LHCN-M2 (cell line): ENCODE data around the gene TBCD. TPM values are rescaled to one million over a fixed set of nuclear protein-coding genes. Genes with fewer than 3 reads are reported as not detected.

Source experiments
- DNase-seq: peaks from one replicate; pipeline ENCODE4 v3.0.0-alpha.2; 2012; ENCODE audit warnings: low read depth
- total RNA-seq: library from RNA; depleted of rRNA; stranded (reverse); fragments of >200 nt; gene quantifications from 2 replicates; pipeline ENCODE4 v1.2.3, GENCODE V29; 2014

The TBCD gene
- total RNA-seq, 1 experiment from 2014 or later: 46.2 TPM

GRCh38 chr17:82901856-82902255, 150.0 kb downstream of the TBCD start:
- no peak for DNase-seq

DNA sequence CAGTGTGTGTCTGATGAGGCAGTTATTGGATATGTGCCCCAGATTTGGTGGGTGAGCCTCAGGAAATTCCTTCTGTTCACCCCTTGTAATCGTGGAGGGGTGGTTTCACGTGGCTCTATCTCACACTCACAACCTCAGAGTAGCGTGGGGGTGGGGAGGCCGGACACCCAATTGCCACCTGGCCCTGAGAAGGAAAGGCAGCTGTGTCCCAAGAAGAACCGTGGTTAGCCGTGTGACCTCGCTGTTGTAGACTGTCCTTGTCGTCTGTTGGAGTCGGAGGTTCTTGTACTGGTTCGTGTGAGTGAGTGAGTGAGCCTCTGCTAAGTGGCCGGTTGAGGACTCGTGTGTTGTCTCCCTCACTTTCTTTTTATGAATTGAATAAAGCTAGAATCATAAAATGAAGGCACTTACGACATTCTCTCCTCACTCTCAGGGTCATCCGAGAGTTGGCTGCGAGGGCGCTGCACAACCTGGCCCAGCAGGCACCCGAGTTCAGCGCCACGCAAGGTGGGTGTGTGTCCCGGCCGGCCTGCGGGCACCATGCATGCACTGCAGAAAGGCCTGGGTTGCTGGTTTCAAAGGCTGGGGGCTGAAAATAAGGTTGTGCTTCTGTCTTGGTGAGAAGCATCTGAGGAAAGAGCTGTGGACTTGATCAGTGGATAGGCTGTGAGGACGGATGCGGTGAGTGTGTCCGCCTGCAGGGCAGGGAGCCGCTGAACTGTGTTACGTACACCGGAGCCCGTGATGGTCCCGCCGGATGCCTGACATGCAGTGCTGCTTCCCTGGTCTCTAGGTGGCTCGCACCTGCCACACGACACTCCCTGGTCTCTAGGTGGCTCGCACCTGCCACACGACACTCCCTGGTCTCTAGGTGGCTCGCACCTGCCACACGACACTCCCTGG, 151.4 kb downstream of the TBCD start:
- no peak for DNase-seq

DNA sequence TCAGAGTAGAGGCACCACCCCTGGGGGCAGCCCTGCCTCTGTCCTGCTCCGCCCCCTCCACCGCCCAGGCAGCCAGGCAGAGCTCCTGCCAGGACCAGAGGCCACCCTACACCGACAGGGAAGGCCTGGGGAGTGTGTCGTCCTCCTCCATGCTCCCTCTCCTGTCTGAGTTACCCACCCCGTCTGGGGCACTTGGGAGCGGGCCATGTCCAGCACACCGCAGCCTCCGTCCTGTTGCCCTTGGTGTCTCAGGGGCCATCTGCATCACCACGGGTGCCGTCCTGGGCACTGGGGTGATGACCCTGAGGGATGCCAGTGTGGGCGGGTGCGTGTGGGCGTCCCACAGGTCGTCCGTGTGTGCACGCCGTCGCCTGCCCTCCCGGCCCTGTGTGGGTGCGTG, 153.3 kb downstream of the TBCD start:
- DNase-seq: no peak

GRCh38 chr17:82907797-82908542, 156.1 kb downstream of the TBCD start:
- no peak for DNase-seq

- DNase-seq: no peak
These were observed 156.8 kb downstream of the TBCD start for GRCh38 chr17:82908543-82909160.

GRCh38 chr17:82909322-82909904, 157.5 kb downstream of the TBCD start:
- DNase-seq: no peak

DNA sequence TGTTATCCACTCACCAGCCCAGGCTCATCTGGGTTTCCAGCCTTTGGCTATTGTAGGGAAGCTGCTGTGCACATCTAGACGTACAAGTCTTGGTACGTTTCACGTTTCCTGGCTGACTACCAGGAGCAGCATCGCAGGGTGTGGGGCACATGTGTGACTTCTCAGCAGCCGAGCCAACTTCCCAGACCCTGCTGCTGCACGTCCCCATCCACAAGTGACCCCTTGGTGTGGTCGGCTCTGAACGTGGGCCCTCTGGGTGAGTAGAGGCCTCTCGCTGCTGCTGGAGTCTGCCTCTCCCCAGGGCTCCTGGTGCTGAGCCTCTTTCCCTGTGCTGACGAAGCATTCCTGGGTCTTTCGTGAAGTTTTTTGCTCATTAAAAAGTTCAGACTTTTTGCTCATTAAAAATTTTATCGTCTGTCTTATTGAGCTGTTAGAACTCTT, 158.2 kb downstream of the TBCD start:
- no peak for DNase-seq

DNA sequence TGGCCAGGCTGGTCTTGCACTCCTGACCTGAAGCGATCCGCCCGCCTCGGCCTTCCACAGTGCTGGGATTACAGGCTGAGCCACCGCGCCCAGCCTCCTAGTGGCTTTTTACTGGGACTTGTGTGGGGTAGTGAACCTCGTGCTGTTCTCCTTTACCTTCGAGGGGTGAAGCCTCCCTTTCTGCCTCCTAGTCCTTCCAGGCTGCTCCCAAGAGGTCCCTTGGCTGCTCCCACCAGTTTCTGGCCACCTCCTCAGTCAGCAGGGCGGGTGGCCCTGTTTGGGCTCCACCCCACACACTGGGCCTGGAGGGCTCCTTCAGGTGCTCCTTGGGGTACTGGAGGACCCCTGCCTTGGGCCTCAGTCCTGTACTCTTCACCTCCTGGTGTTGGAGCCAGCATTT, 158.9 kb downstream of the TBCD start:
- no peak for DNase-seq

DNA sequence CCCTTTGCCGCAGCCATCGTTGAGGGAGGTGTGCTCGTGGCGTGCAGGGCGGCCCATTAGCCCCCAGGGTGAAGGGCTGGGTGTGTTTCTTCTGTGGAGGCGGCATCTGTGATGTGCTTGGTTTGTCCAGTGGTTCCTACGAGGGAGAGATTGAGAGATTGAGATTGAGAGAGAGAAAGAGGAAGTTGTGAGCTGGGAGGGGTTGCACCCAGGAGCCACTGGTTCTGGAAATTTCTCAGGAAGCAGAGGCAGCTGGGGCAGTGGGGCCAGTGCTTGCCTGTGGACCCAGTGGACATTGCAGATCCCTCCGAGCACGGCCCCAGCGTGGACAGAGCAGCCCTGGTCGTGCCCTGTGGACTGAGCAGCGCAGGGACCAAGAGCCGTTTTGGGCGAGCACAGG, 160.0 kb downstream of the TBCD start:
- DNase-seq: no peak

DNA sequence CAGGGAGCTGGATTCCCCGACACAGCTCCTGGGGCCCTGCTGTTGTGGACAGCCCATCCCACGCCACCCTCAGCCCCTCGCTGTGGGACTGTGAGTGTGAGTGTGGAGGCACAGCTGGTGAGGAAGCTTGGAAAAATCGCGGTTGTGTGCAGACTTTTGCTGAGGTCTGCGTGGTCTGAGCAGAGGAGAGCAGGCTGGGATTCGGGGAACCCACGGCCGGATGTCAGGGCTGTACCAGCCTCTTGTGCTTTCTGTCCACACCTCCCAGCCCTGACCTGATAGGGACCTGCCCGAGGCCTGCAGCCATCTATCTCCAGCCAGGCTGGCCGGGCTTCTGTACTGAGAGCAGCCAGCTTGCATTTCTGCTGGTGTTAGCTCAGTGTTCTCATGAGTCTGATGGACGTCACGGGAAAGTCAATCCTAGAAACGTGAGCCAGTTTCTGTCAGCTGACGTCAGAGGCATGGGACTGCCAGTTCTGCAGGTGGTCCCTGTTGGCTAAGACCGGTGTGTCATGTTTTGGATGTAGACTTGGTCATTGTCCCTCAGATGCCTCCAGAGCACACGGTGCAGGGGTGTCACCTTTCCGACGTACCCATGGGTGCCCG, 160.7 kb downstream of the TBCD start:
- DNase-seq: no peak

DNA sequence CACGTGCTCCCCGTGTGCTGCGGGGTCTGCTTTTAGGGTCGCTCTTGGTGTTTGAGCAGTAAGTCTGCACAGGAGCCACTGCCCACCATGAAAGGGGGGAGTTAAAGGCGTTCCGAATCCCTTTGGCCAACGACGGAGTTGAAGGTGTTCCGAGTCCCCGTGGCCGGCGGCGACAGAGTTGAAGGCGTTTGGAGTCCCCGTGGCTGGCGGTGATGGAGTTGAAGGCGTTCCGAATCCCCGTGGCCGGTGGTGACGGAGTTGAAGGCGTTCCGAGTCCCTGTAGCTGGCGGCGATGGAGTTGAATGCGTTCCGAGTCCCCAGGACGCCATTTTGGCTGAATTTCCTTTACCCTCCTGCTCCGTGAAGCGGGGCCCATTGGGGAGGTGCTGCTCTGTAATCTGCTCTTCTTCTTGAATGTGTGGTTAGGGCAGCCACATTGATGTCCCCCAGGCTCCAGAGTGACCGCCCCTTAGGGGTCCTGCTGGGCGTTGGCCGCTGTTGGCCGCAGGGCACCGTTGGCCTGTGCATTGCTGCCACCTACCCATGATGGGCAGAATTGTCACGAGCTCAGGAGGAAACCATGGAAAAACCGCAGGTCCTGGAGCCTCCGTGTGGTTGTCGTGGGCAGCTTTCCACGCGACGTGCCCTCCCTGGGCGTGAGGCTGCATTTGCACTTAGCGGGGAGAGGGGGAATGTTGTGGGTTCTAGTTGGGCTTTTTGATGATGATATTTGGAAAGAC, 161.6 kb downstream of the TBCD start:
- DNase-seq: peak; percentile 15

DNA sequence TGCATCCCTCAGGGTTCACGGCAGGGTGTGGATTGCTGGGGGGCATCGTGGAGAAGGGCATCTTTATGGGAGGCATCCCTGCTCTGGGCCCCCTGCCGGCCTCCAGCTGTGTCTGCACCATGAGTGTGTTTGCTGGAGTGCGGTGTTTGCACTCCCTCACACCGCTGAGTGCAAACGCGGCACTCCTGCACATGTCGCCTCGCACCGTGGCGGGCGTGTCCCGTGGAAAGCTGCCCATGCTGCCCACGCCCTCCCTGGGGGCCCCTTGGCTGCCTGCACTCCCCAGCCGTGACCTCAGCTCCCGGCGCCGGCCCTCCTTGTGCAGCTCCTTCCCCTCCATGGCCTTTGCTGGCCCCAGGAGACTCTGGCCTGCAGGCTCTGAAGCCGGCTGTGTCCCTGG, 162.5 kb downstream of the TBCD start:
- DNase-seq: no peak

- no peak for DNase-seq
These were observed 163.3 kb downstream of the TBCD start for GRCh38 chr17:82915010-82915756.

DNA sequence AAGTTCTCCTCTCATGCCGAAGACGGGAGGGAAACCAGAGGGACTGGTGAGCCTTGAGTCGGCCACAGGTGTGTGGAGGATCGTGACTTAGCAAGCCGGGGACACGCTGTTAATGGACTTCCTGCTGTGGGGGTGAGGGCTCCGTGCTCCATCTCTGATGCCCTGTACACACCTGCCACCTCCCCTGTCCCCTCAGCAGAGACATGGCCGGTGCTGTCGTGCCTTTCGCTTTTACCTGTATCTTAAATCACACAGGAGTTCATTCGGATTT, 163.8 kb downstream of the TBCD start:
- DNase-seq: no peak

DNA sequence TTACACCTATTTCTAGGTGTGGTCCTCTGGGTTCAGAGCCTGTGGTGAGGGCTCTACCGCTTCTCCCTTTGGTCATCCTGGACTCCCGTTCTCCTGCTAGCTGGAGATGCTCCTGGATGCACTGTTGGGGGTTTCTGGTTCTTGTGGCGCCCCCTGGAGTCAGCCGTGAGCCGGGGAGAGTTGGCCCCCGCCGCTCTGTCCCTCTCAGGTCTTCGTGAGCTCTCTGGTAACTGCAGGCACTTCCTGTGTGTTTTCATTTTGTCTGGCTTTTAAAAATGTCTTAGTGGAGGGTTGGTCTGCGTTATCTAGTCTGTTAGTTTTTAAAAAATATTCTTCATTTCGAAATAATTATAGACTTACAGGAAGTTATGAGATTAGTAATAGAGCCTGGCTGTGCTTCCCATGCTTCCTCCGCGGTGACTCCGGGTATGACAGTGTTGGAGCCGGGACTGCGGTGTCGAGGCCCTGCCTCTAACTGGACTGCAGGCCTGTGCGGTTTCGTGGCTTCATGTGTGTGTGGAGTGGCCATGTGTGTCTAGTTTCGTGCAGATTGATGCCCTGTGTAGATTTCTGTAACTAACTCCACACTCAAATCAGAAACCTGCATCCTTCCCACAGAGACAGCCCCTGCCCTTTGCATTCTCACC, 166.0 kb downstream of the TBCD start:
- no peak for DNase-seq

DNA sequence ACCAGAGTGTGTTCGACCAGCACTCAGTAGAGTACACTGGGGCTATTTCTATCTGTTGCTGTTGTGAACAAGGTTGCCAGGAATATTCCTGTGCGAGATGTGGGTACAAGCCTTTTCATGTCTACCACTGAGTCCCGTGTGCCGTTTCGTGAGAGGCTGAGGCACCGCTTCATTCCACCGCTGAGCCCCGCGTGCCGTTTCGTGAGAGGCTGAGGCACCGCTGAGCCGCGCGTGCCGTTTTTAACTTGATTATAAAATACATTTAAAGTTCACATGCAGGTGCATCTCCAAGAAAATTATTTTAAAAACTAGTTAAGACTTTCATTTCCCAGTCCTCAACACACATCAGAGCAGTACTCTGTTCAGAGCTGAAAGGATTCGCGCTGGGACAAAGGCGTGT, 166.6 kb downstream of the TBCD start:
- DNase-seq: no peak

DNA sequence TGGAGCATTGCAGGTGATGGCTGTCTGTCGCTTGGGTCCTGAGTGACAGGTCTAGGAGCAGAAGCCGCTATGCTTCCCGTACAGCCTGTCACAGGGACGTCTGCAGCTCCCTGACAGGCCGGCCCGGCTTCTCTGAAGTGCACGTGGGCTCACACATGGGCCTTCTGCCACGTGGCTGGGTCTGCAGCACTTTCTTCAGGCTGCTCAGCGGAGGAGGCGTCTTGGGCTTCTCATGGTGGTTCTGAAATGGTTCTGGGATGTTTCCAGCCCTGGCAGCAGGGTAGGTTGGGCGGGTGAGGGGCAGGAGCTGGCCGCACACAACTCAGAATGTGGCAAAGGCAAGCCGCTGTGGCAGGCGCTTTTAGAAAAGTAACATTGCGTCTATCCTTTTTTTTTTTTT, 168.3 kb downstream of the TBCD start:
- no peak for DNase-seq

DNA sequence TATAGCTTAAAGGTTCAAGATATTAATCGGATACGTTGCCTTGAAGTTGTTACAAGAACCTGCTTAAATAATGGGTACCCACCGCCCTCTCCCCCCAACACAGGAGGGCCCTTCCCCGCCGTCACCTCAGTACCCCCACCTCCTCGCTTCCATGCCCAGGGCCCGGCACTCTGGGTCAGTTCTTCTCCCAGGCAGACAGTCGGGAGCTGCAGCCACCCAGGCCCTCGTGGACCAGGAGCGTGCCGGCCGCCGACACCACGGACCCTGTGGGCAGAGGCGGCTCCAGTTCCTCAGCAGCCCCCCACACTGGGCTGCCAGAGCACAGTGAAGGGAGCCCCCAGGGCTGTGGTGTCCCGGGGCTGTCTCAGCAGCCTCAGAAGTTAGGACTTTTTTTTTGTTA, 168.8 kb downstream of the TBCD start:
- no peak for DNase-seq

- DNase-seq: no peak
These were observed 169.6 kb downstream of the TBCD start for GRCh38 chr17:82921426-82921825.

- DNase-seq: no peak
These were observed 170.8 kb downstream of the TBCD start for GRCh38 chr17:82922646-82923045.
